ENCODE data around the gene KIAA1549. TPM values are rescaled to one million over a fixed set of nuclear protein-coding genes. Genes with fewer than 3 reads are reported as not detected.

KIAA1549 gene
- total and polyA plus RNA-seq, 3 donors from 2014 or later, result 4.4 to 8.0 (median 7.4) TPM

DNA sequence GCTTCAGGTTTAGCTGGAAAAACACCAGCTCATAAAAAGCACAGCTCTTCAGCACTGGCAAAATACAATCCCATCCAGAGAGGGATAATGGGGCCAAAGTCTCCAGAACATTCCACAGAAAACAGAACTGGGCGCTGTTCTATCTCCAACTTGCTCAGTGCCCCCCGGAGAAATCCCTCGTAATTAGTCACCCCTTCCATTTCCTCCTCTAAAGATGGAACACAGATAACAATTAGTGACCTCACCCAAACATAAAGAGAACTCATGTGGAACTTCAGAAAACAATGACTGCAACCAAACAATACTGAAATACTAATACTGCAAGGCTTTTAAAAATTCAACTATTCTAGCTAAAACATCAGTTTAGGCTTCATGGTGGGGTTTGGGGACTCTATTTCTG lies 46.3 kb downstream of the KIAA1549 start:
- WGBS, 2 donors, result 65 to 76% methylated on average over 3 of the region's 3 CpGs
- H3K27ac ChIP-seq, result no peak overlapping the region
- H3K4me1 ChIP-seq, result no peaks in the 10 kb centered on the region
- TF ChIP-seq, protein P1, sequence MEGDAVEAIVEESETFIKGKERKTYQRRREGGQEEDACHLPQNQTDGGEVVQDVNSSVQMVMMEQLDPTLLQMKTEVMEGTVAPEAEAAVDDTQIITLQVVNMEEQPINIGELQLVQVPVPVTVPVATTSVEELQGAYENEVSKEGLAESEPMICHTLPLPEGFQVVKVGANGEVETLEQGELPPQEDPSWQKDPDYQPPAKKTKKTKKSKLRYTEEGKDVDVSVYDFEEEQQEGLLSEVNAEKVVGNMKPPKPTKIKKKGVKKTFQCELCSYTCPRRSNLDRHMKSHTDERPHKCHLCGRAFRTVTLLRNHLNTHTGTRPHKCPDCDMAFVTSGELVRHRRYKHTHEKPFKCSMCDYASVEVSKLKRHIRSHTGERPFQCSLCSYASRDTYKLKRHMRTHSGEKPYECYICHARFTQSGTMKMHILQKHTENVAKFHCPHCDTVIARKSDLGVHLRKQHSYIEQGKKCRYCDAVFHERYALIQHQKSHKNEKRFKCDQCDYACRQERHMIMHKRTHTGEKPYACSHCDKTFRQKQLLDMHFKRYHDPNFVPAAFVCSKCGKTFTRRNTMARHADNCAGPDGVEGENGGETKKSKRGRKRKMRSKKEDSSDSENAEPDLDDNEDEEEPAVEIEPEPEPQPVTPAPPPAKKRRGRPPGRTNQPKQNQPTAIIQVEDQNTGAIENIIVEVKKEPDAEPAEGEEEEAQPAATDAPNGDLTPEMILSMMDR (IDR thresholded peaks at IDR 0.05), result no peak
- no peak for TF ChIP-seq POLR2A (IDR thresholded peaks at IDR 0.05)
- H3K27me3 ChIP-seq, result no peaks in the 10 kb centered on the region
- H3K9me3 ChIP-seq, result no peaks in the 10 kb centered on the region
- DNase-seq, result no peak
- H3K36me3 ChIP-seq (ENCODE audit: low read depth, missing control alignments), result no peaks in the 10 kb centered on the region
- intact Hi-C loops (cut with DNase I; ENCODE audit: low total_unique reads), result no loop called here
- no peak overlapping the region for H3K4me3 ChIP-seq

DNA sequence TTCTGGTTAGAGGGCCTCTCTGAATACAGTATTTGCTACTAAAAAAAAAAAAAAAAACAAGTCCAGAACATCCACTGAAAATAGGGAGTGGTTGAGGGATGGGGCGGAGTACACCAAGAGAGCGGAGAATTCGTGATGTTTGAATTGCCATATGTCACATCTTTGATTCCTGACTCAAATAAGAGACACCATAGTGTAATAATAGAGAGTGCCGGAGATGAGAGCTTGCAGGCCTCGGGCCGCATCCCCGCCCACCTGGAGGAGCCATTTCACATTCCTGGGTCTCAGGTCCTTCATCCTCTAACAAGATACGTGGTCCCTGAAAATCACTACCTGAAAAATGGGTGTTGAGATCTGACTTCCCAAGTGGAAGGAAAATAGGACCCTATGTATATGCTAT lies 46.8 kb downstream of the KIAA1549 start:
- H3K4me3 ChIP-seq, result no peak overlapping the region
- no peak overlapping the region for H3K27ac ChIP-seq
- DNase-seq, result no peak
- no peaks in the 10 kb centered on the region for H3K27me3 ChIP-seq
- intact Hi-C loops (cut with DNase I; ENCODE audit: low total_unique reads), result no loop called here
- 93 to 97% methylated on average over 8 of the region's 8 CpGs for WGBS, 2 donors
- H3K4me1 ChIP-seq, result no peaks in the 10 kb centered on the region
- no peak for TF ChIP-seq POLR2A (IDR thresholded peaks at IDR 0.05)
- TF ChIP-seq, protein P1 (IDR thresholded peaks at IDR 0.05), result no peak
- H3K9me3 ChIP-seq, result no peaks in the 10 kb centered on the region
- no peaks in the 10 kb centered on the region for H3K36me3 ChIP-seq (ENCODE audit: low read depth, missing control alignments)

DNA sequence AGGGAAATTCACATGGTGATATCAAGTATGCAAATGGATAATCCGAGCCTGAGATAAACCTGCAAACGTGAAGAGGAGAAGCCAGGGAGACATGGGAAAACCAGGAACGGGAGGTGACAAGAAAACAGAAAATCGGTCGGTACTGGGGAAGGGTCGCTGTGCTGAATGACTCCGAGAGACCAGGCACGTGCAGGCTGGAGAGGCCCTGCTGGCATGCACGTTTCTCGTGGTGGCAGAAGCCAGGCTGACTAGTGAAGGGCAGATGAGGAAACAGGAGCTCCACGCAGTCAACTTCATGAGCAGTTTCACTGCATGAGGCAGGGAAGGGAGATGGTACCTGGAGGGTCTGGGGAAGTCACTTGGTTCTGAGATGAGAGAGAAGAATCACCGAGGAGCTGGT lies 48.3 kb downstream of the KIAA1549 start:
- no peaks in the 10 kb centered on the region for H3K4me1 ChIP-seq
- TF ChIP-seq POLR2A (IDR thresholded peaks at IDR 0.05), result no peak
- TF ChIP-seq, protein P1 (IDR thresholded peaks at IDR 0.05), result no peak
- no peaks in the 10 kb centered on the region for H3K9me3 ChIP-seq
- H3K36me3 ChIP-seq (ENCODE audit: low read depth, missing control alignments), result no peaks in the 10 kb centered on the region
- H3K4me3 ChIP-seq, result no peak overlapping the region
- no peak overlapping the region for H3K27ac ChIP-seq
- intact Hi-C loops (cut with DNase I; ENCODE audit: low total_unique reads), result no loop called here
- H3K27me3 ChIP-seq, result no peaks in the 10 kb centered on the region
- DNase-seq, result no peak
- 88 to 89% methylated on average over 12 of the region's 12 CpGs for WGBS, 2 donors

DNA sequence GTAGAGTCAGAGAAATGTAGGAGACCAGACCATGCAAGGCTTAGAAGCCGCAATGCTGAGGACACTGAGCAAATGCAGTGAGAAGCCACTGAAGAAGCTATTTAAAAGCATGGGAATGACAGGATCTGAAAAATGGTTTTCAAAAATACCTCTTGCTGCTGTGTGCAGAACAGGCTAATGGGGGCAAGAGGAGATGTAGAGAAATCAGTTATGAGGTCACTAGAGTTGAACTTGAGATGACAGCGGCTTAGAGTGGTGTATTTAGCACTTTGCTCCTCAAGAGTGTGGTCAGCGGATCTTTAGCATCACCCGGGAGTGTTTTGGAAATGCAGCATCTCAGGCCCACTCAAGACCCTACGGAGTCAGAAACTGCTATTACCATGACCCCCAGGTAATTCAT lies 48.8 kb downstream of the KIAA1549 start:
- no peak overlapping the region for H3K4me3 ChIP-seq
- 93 to 94% methylated on average over 5 of the region's 5 CpGs for WGBS, 2 donors
- TF ChIP-seq POLR2A (IDR thresholded peaks at IDR 0.05), result no peak
- TF ChIP-seq, protein P1 (IDR thresholded peaks at IDR 0.05), result no peak
- H3K27ac ChIP-seq, result no peak overlapping the region
- no peaks in the 10 kb centered on the region for H3K9me3 ChIP-seq
- intact Hi-C loops (cut with DNase I; ENCODE audit: low total_unique reads), result no loop called here
- no peaks in the 10 kb centered on the region for H3K36me3 ChIP-seq (ENCODE audit: low read depth, missing control alignments)
- H3K4me1 ChIP-seq, result no peaks in the 10 kb centered on the region
- no peaks in the 10 kb centered on the region for H3K27me3 ChIP-seq
- DNase-seq, result no peak

DNA sequence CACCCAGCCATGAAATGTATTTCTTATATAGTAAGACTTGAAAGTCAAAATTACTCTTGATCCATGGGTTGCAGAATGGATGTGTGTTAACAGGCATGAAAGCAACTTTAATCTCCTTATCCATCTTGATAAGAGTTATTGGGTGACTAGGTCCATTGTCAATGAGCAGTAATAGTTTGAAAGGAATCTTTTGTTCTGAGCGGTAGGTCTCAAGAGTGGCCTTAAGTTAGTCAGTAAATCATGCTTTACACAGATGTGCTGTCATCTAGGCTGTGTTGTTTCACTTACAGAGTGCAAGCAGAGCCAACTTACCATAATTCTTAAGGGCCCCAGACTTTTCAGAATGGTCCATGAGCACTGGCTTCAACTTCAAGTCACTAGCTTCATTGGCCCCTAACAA lies 51.2 kb downstream of the KIAA1549 start:
- intact Hi-C loops (cut with DNase I; ENCODE audit: low total_unique reads), result no loop called here
- no peak overlapping the region for H3K4me3 ChIP-seq
- H3K27ac ChIP-seq, result no peak overlapping the region
- H3K36me3 ChIP-seq (ENCODE audit: low read depth, missing control alignments), result no peaks in the 10 kb centered on the region
- TF ChIP-seq, protein P1 (IDR thresholded peaks at IDR 0.05), result no peak
- no peak for TF ChIP-seq POLR2A (IDR thresholded peaks at IDR 0.05)
- no peaks in the 10 kb centered on the region for H3K4me1 ChIP-seq
- H3K9me3 ChIP-seq, result no peaks in the 10 kb centered on the region
- no peak for DNase-seq
- 85 to 100% methylated on average over 1 of the region's 1 CpG for WGBS, 2 donors
- no peaks in the 10 kb centered on the region for H3K27me3 ChIP-seq

Data from testis (tissue), 3 donors.